ENCODE measurements around the gene REELD1.

REELD1 gene

DNA sequence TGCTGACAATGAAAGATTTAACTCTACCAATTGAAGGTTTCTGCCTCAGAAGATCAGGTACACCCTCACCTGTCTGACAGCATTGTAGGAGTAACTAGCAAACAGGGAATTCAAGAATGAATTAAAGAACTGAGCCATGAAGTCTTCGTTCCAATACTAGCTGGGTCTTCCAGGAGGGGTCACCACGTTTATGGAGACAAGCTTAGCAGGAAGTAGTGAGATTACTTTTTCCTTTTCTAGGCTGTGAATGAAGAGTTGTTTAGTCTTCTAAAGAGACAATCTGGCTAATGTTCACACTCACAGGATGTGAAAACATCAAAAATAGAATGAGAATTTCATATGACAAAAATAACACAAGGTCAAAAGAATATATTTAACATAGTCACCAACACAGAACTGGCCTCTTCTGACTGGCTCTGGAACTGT lies 54.9 kb downstream of the REELD1 start:
- TF ChIP-seq POLR2AphosphoS5 (IDR thresholded peaks at IDR 0.05; ENCODE audit: low read depth, low read length) (no peak), TAF1 (IDR thresholded peaks at IDR 0.05; ENCODE audit: borderline replicate concordance, insufficient read depth, low read length) (no peak), FOXP2 (optimal IDR thresholded peaks at IDR 0.05; ENCODE audit: borderline replicate concordance, extremely low read depth, extremely low read length, insufficient read depth) (no peak), SIN3A (IDR thresholded peaks at IDR 0.05; ENCODE audit: borderline replicate concordance, insufficient read depth, low read length) (no peak)
- TF ChIP-seq, protein P1, sequence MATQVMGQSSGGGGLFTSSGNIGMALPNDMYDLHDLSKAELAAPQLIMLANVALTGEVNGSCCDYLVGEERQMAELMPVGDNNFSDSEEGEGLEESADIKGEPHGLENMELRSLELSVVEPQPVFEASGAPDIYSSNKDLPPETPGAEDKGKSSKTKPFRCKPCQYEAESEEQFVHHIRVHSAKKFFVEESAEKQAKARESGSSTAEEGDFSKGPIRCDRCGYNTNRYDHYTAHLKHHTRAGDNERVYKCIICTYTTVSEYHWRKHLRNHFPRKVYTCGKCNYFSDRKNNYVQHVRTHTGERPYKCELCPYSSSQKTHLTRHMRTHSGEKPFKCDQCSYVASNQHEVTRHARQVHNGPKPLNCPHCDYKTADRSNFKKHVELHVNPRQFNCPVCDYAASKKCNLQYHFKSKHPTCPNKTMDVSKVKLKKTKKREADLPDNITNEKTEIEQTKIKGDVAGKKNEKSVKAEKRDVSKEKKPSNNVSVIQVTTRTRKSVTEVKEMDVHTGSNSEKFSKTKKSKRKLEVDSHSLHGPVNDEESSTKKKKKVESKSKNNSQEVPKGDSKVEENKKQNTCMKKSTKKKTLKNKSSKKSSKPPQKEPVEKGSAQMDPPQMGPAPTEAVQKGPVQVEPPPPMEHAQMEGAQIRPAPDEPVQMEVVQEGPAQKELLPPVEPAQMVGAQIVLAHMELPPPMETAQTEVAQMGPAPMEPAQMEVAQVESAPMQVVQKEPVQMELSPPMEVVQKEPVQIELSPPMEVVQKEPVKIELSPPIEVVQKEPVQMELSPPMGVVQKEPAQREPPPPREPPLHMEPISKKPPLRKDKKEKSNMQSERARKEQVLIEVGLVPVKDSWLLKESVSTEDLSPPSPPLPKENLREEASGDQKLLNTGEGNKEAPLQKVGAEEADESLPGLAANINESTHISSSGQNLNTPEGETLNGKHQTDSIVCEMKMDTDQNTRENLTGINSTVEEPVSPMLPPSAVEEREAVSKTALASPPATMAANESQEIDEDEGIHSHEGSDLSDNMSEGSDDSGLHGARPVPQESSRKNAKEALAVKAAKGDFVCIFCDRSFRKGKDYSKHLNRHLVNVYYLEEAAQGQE (IDR thresholded peaks at IDR 0.05; ENCODE audit: insufficient read depth in 1 of 2, low read depth in 2 of 2, low read length in 2 of 2), result no peak

DNA sequence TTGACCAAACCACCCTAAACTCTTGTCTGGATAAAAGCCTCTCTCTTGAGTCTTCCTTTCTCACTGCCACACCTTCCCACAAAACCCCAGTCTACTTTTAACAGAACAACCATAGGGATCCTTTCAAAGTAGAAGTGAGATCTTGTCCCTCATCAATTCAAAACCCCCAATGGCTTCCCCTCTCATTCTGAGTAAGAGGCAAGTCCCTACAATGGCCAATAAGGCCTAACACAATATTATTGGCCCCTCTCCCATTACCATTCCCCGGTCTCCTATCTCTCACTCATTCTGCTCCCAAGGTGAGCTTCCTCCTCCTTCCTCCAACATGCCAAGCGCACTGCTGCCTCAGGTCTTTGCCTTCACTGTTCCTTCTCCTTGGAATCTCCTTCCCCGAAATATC lies 57.1 kb downstream of the REELD1 start:
- no peak for TF ChIP-seq FOXP2 (optimal IDR thresholded peaks at IDR 0.05; ENCODE audit: borderline replicate concordance, extremely low read depth, extremely low read length, insufficient read depth)
- TF ChIP-seq, protein P1 (IDR thresholded peaks at IDR 0.05; ENCODE audit: insufficient read depth in 1 of 2, low read depth in 2 of 2, low read length in 2 of 2), result no peak
- no peak for TF ChIP-seq POLR2AphosphoS5 (IDR thresholded peaks at IDR 0.05; ENCODE audit: low read depth, low read length)

DNA sequence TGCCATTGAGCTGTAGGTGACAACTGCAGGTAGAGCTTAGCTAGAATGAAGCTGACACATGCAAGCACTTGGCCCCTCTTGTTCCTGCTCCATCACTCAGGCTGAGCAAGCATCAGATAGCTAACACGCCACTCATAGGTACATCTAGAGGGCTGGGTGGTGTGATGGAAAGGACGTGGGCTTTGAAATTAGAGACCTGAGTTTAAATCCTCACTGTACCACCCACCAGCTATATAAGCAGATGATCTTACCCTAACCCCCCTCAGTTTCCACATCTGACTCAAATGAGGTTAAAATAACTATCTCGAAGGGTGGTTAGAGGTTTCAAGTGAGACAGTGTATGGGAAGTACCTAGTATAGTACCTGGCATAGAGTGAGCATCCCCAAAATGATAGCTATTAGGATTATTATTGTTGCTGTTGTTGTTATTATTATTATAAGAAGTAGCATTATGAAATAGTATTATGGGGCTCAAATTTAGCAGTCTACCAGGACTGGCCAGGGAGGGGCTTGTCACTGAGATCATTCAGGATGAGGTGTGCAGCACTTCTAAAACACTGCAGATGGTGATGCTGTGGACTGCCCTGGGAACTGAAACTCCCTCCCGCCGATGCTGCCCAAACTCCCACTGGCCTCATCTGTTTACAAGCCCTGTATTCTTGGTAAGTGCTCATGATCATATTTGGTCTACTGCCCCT lies 59.0 kb downstream of the REELD1 start:
- TF ChIP-seq SIN3A (IDR thresholded peaks at IDR 0.05; ENCODE audit: borderline replicate concordance, insufficient read depth, low read length) (no peak), FOXP2 (optimal IDR thresholded peaks at IDR 0.05; ENCODE audit: borderline replicate concordance, extremely low read depth, extremely low read length, insufficient read depth) (no peak), TAF1 (IDR thresholded peaks at IDR 0.05; ENCODE audit: borderline replicate concordance, insufficient read depth, low read length) (no peak), POLR2AphosphoS5 (IDR thresholded peaks at IDR 0.05; ENCODE audit: low read depth, low read length) (no peak)
- TF ChIP-seq, protein P1 (IDR thresholded peaks at IDR 0.05; ENCODE audit: insufficient read depth in 1 of 2, low read depth in 2 of 2, low read length in 2 of 2), result no peak

DNA sequence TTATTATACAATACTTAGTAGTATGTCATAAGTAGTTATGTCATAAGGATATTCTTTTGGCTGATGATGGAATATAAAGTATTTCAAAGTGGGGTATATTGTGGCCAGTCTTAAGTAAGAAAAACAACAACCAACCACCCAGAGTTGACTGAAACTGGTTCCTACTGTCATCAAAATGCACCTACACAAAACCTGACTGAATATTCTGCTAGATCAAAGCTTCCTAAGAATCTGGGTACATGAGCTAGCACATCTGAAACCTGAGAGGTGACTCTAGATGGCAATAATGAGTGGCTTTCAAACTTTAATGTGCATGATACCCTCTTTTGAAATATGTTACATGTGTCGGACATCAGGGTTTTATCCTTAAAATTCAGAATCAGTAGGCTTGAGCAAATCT lies 60.4 kb downstream of the REELD1 start:
- TF ChIP-seq FOXP2 (optimal IDR thresholded peaks at IDR 0.05; ENCODE audit: borderline replicate concordance, extremely low read depth, extremely low read length, insufficient read depth), result no peak
- no peak for TF ChIP-seq POLR2AphosphoS5 (IDR thresholded peaks at IDR 0.05; ENCODE audit: low read depth, low read length)
- TF ChIP-seq, protein P1 (IDR thresholded peaks at IDR 0.05; ENCODE audit: insufficient read depth in 1 of 2, low read depth in 2 of 2, low read length in 2 of 2), result no peak
- TF ChIP-seq SIN3A (IDR thresholded peaks at IDR 0.05; ENCODE audit: borderline replicate concordance, insufficient read depth, low read length), result no peak
- no peak for TF ChIP-seq TAF1 (IDR thresholded peaks at IDR 0.05; ENCODE audit: borderline replicate concordance, insufficient read depth, low read length)
